Retina (tissue), 1 donor: Measurements from ENCODE around the gene DNTT.

Source experiments
- DNase-seq: peaks from one replicate; pipeline ENCODE4 v3.0.0-alpha.2; 2016

The DNTT gene

GRCh38 chr10:96311180-96311715, 7.0 kb downstream of the DNTT start:
- DNase-seq: no peak

- no peak for DNase-seq
Observed at GRCh38 chr10:96313344-96313743, 9.1 kb downstream of the DNTT start.

GRCh38 chr10:96317067-96317833, 13.0 kb downstream of the DNTT start:
- DNase-seq: no peak

GRCh38 chr10:96319754-96320474, 15.7 kb downstream of the DNTT start:
- DNase-seq: no peak

- DNase-seq: no peak
Observed at GRCh38 chr10:96321822-96322221, 17.6 kb downstream of the DNTT start.

- no peak for DNase-seq
Observed at GRCh38 chr10:96322275-96322674, 18.0 kb downstream of the DNTT start.

GRCh38 chr10:96324447-96324846, 20.2 kb downstream of the DNTT start:
- no peak for DNase-seq

- DNase-seq: no peak
Observed at GRCh38 chr10:96325719-96326373, 21.6 kb downstream of the DNTT start.

- no peak for DNase-seq
Observed at GRCh38 chr10:96327462-96327861, 23.2 kb downstream of the DNTT start.

GRCh38 chr10:96333101-96333500, 28.9 kb downstream of the DNTT start:
- DNase-seq: no peak

- DNase-seq: peak; percentile 44
Observed at GRCh38 chr10:96334616-96335526, 30.6 kb downstream of the DNTT start.

- DNase-seq: no peak
Observed at GRCh38 chr10:96337106-96337505, 32.9 kb downstream of the DNTT start.

- DNase-seq: no peak
Observed at GRCh38 chr10:96338279-96338925, 34.2 kb downstream of the DNTT start.

GRCh38 chr10:96339383-96339782, 35.1 kb downstream of the DNTT start:
- no peak for DNase-seq

GRCh38 chr10:96339956-96340904, 36.0 kb downstream of the DNTT start:
- DNase-seq: peak; percentile 58

GRCh38 chr10:96341219-96342182, 37.3 kb downstream of the DNTT start:
- no peak for DNase-seq

- no peak for DNase-seq
Observed at GRCh38 chr10:96342402-96342801, 38.2 kb downstream of the DNTT start.

- DNase-seq: no peak
Observed at GRCh38 chr10:96344178-96344577, 39.9 kb downstream of the DNTT start.

- DNase-seq: no peak
Observed at GRCh38 chr10:96345222-96345621, 41.0 kb downstream of the DNTT start.

- no peak for DNase-seq
Observed at GRCh38 chr10:96346295-96346694, 42.1 kb downstream of the DNTT start.
